Measurements from ENCODE around the gene GJA1. TPM values are rescaled to one million over a fixed set of nuclear protein-coding genes. Genes with fewer than 3 reads are reported as not detected.
"Not testable (repeated sequence)": the region's sequence is repeated elsewhere in the genome, so short reads cannot be mapped to it uniquely, and the experiment has no call there.

The GJA1 gene
- total RNA-seq, 2 donors from 2014 or later = 0.19 TPM; not detected in 1

DNA sequence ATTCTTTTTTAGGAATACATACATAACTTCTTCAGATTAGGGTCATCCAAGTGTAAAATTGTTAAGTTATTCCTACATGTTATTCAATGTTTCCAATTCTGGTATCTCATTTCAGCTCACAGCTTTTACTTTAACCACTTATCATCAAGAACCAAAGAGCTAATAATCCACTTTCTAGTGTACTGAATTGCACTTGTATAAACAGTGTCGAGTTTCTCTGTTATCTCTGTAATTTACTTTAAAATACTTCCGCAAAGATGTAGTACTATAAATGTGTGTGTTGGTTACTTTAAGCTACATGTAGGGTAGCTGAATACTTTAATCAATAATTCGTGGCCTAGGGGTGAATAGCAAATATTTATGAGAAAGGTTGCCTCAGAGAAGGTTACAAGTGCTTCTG, 8.8 kb upstream of the GJA1 start:
- Mint-ChIP-seq H3K4me1 (ENCODE audit: low read depth) (no peaks in the 10 kb centered on the region), H3K4me3 (no peak overlapping the region), H3K27ac (no peak overlapping the region), H3K36me3 (ENCODE audit: insufficient read depth in 2 of 2) (no peaks in the 10 kb centered on the region), H3K9me3 (no peaks in the 10 kb centered on the region), H3K27me3 (ENCODE audit: low read depth) (no peaks in the 10 kb centered on the region)
- ATAC-seq (replicated peaks in 1 of 2) (no peak), DNase-seq (no peak)

DNA sequence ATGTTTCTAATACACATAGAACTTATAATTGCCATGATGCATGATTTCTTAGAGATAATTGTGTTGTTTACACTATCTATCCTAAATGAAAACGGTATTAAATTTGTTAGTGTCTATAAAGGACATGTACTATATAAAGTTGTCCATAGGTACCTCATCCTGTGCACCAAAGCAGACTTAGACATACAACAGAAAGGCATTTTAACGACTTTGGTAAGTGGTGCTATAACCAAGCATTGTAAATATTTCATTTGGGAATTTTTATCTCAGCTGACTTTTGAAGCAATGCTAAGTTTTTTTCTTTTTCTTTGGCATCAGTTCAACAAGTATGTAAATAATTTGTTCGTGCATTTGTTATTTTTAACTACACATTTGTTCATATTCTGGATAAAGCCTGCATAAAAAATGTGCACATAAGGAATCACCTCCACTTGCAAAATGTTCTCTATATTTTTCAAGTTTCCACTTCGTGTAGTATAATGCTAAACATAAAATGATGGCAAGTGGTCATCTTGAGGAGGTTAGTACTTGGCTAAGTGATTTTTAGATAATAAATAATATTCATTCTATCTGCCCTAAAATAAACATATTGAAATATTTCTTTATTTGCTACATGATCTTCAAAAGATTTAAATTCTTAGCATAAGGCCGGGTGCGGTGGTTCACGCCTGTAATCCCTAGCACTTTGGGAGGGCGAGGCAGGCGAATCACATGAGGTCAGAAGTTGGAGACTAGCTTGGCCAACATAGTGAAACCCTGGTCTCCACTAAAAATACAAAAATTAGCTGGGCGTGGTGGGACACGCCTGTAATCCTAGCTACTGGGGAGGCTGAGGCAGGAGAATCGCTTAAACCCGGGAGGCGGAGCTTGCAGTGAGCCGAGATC, 6.3 kb upstream of the GJA1 start:
- H3K27ac Mint-ChIP-seq = no peak overlapping the region
- H3K27me3 Mint-ChIP-seq (ENCODE audit: low read depth) = no peaks in the 10 kb centered on the region
- no peak overlapping the region for H3K4me3 Mint-ChIP-seq
- DNase-seq (no peak), ATAC-seq (replicated peaks in 1 of 2) (no peak)
- no peaks in the 10 kb centered on the region for H3K9me3 Mint-ChIP-seq
- H3K4me1 Mint-ChIP-seq (ENCODE audit: low read depth) = no peaks in the 10 kb centered on the region
- no peaks in the 10 kb centered on the region for H3K36me3 Mint-ChIP-seq (ENCODE audit: insufficient read depth in 2 of 2)

DNA sequence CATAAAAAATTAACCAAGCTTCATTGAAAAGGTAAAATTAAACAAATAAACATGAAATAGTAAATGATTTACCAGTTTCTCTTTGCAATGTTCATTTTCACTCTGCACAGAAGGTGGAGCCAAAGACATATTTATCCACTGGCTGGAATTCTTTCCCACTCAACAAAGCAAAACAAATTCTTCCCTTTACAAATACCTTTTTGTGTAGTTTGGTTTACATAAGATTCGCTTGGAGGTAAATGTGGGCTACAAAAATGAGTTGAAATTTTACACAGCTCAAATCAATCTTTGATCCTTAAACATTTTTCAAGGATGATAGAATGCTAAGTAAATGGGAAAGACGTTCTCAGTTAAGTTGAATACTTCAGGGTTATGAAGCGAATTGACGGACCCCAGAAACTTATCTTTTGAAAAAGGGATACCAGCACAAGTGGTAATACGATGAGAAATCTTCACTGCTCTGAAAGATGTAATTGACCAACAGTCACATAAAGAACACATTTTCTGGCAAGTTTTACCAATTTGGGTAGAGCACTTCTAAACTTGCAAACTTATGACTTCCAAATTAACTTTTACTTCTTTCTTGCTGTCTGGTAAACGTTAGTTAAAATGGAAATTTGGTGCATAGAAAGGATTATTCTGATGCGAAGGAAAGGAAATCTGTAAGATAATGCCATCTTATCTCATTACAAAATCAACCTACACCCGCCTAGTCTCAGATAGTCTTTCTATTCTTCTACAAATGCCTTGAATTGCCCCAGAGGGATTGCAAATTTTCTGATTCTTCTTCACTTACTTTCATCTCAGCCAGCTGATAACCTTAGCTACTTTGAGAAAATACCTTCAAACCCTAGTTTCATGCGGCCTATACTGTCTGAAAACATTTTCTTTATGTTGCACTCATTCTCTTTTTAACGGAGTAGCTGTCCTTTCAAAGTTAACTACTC, 4.7 kb upstream of the GJA1 start:
- H3K36me3 Mint-ChIP-seq (ENCODE audit: insufficient read depth in 2 of 2) = no peaks in the 10 kb centered on the region
- DNase-seq (no peak), ATAC-seq (replicated peaks in 1 of 2) (no peak)
- H3K9me3 Mint-ChIP-seq = no peaks in the 10 kb centered on the region
- H3K27ac Mint-ChIP-seq = no peak overlapping the region
- H3K4me1 Mint-ChIP-seq (ENCODE audit: low read depth) = no peaks in the 10 kb centered on the region
- H3K4me3 Mint-ChIP-seq = no peak overlapping the region
- peaks cover 8% of the 10 kb centered on the region for H3K27me3 Mint-ChIP-seq (ENCODE audit: low read depth)

DNA sequence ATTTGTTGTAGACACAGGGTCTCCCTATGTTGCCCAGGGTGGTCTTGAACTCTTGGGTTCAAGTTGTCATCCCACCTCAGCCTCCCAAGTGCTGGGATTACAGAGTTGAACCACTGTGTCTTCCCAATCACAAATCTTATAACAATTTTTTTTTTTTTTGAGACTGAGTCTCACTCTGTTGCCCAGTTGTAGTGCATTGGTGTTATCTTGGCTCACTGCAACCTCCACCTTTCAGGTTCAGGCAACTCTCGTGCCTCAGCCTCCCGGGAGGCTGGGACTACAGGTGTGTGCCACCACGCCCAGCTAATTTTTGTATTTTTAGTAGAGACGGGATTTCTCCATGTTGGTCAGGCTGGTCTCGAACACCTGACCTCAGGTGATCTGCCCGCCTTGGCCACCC, 3.7 kb upstream of the GJA1 start:
- not testable (repeated sequence) for H3K27me3 Mint-ChIP-seq (ENCODE audit: low read depth); H3K27ac Mint-ChIP-seq; ATAC-seq (replicated peaks in 1 of 2); H3K4me3 Mint-ChIP-seq; DNase-seq; H3K9me3 Mint-ChIP-seq; H3K36me3 Mint-ChIP-seq (ENCODE audit: insufficient read depth in 2 of 2); H3K4me1 Mint-ChIP-seq (ENCODE audit: low read depth)

DNA sequence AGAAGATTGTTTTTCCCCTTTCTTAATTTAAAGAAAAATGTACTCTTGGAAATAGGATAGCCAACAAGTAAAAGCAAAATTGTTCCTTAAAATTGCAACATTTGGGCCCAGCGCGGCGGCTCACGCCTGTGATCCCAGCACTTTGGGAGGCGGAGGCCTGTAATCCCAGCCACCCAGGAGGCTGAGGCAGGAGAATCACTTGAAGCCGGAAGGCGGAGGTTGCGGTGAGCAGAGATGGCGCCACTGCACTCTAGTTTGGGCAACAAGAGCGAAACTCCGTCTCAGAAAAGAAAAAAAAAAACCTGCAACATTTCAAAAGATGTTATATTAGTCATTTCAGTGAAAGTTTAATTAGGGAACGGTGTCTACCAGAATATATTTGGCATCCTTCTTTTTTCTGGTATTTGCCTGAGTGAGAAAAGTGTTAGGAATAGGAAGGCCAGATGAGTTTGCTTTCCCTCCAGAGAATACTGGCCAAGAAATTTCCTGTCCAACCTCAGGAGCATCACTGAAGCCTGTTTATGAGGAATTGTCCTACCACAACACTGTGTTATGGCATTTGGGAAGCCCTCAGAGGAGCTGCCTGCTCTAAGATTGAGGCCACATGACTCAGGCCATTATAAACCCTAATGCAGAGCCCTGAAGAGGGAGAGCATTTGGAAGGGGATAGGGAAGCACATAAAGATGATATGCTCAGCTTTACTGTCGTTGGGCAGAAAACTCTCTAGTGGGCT, 1.2 kb upstream of the GJA1 start:
- no peaks in the 10 kb centered on the region for H3K9me3 Mint-ChIP-seq
- peaks cover 1 to 3% of the 10 kb centered on the region in 2 donors for H3K36me3 Mint-ChIP-seq (ENCODE audit: insufficient read depth in 2 of 2)
- no peak overlapping the region for H3K27ac Mint-ChIP-seq
- DNase-seq (no peak), ATAC-seq (replicated peaks in 1 of 2) (no peak)
- peaks cover 24% of the 10 kb centered on the region for H3K27me3 Mint-ChIP-seq (ENCODE audit: low read depth)
- H3K4me3 Mint-ChIP-seq = no peak overlapping the region
- H3K4me1 Mint-ChIP-seq (ENCODE audit: low read depth) = peaks cover 21% of the 10 kb centered on the region

DNA sequence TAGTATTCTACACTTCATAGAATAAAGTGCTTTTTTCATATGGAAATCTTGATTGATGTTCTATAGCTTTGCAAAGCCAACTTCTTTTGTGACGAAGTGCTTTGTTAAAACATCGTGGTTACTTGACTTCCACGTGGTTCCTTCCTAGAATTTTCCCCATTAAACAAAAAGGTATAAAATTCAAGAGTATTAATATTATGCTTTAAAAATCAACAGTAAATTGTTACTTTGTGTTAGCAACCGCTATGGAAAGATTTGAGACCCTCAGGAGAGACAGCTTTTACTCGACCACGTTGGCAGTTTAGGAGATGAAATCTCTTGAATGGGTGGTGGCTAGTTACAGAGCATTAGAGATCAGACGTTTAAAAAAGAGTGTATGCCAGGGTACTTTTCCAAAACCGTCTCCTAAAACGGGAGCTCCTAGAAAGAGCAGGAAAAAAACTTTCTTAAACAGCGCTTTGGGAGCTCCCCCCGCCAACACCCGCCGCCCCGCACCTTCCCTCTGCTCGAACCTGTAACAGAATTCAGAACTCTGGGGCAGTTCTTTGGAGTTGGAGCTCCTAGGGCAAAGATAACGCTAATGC, 920 bp downstream of the GJA1 start:
- H3K9me3 Mint-ChIP-seq = no peaks in the 10 kb centered on the region
- H3K27me3 Mint-ChIP-seq (ENCODE audit: low read depth) = peaks cover 36% of the 10 kb centered on the region
- no peak overlapping the region for H3K27ac Mint-ChIP-seq
- H3K36me3 Mint-ChIP-seq (ENCODE audit: insufficient read depth in 2 of 2) = peaks cover 1 to 3% of the 10 kb centered on the region in 2 donors
- no peak for ATAC-seq (replicated peaks in 1 of 2)
- no peak for DNase-seq
- peak overlapping the region; percentile 83 to 85 for H3K4me3 Mint-ChIP-seq
- H3K4me1 Mint-ChIP-seq (ENCODE audit: low read depth) = peaks cover 21% of the 10 kb centered on the region

DNA sequence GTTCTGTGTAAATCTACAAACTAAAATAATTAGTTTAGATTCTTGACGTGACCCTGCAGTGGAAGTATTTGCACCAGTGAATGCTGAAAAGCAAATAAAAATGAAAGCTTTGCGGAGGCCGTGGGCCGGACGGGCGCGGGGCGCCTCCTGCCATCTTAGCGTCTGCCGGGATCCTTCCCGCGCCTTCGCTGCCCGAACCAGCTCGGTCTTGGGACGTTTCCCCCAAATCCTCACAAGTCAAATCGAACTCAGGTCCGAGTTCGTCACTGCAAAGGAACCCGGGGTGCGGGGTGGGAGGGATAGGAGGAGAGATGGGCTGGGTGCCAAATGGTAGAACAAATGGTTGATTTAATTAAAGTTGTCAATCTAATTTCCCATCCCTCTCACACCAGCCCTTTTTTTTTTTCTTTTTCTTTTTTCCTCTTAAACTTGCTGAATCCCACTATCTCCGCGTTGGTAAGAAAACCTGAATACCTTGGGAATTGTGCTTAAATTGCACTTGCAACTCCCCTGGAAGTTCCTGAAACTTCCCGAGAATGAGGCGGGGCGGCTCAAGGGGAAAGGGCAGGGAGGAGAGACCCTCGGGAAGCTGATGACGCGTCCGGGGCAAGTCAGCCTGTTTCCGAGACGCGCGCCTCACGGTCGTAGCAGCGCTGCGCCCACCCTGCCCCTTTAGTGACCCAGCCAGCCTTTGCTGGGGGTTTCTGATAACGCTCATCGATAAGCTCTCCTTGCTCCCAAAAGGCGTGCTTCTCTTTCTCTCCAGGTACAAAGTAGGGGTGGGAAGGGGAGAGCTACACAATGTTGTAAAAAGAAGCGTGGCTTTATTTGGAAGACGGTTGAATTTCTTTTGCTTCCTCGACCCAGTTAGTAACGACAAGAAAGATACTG, 1.8 kb downstream of the GJA1 start:
- peak overlapping the region; percentile 83 to 85 for H3K4me3 Mint-ChIP-seq
- peaks cover 40% of the 10 kb centered on the region for H3K27me3 Mint-ChIP-seq (ENCODE audit: low read depth)
- no peaks in the 10 kb centered on the region for H3K9me3 Mint-ChIP-seq
- H3K4me1 Mint-ChIP-seq (ENCODE audit: low read depth) = peaks cover 21% of the 10 kb centered on the region
- H3K27ac Mint-ChIP-seq = peak overlapping the region; percentile 30
- DNase-seq = peak; percentile 27 to 29
- ATAC-seq (replicated peaks in 1 of 2) = peak; percentile 49 to 56
- peaks cover 1 to 3% of the 10 kb centered on the region in 2 donors for H3K36me3 Mint-ChIP-seq (ENCODE audit: insufficient read depth in 2 of 2)

DNA sequence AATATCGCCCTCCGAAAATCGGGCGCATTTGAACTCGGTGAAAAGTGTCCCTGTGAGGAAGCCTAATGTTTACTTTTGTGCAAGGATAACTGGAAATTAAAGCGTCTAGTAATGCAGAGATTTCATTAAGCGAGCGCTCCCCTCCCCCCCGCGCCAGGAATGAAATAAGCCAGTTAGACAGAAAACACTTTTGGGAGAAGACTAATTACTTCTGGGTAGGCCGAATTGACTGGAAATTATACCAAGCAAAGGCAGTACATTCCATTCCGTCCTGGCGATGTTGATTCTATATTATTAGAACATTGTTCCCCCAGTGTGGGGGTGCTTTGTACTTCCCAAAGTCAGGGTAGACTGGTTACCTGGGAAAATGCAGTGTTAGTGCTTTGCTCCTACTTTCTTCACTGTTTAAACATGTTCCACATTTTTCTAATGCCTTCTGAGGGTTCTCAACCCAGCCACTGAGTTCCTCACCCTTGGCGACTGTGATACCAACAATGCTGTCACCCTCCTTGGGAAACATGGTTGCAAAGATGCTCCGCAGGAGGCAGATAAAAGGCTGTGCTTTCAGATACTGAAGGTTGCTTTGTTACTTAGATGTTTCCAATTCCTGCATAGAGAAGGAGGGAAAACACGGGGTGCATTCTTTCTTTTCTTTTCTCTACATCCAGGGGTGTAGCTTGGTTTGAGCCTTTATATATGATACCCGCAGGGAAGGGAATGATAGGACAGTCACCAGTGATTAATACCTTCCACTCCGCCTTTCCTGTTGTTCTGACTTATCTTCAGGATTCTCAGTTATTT, 2.6 kb downstream of the GJA1 start:
- H3K36me3 Mint-ChIP-seq (ENCODE audit: insufficient read depth in 2 of 2) = peaks cover 1 to 3% of the 10 kb centered on the region in 2 donors
- peaks cover 21% of the 10 kb centered on the region for H3K4me1 Mint-ChIP-seq (ENCODE audit: low read depth)
- no peak for DNase-seq
- no peaks in the 10 kb centered on the region for H3K9me3 Mint-ChIP-seq
- peak overlapping the region; percentile 83 to 85 for H3K4me3 Mint-ChIP-seq
- H3K27ac Mint-ChIP-seq = no peak overlapping the region
- peaks cover 40% of the 10 kb centered on the region for H3K27me3 Mint-ChIP-seq (ENCODE audit: low read depth)
- no peak for ATAC-seq (replicated peaks in 1 of 2)

DNA sequence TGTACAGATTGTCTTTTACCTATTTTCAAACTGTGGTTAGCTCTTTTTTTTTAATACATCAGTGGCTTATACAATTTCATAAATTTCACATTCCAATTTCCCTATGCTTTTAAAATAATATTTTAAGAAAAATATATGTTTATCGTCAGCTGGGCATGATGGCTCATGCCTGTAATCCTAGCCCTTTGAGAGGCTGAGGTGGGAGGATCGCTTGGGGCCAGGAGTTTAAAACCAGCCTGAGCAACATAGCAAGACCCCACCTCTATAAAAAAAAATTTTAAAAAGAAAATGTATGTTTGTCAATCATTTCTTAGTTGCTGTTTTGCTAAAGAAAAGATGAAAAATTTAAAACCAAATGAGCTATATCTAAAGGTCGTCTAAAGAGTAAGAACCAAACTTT, 3.4 kb downstream of the GJA1 start:
- H3K4me1 Mint-ChIP-seq (ENCODE audit: low read depth) = peaks cover 21% of the 10 kb centered on the region
- ATAC-seq (replicated peaks in 1 of 2) (no peak), DNase-seq (no peak)
- H3K9me3 Mint-ChIP-seq = no peaks in the 10 kb centered on the region
- no peak overlapping the region for H3K4me3 Mint-ChIP-seq
- H3K36me3 Mint-ChIP-seq (ENCODE audit: insufficient read depth in 2 of 2) = peaks cover 1 to 3% of the 10 kb centered on the region in 2 donors
- no peak overlapping the region for H3K27ac Mint-ChIP-seq
- peaks cover 40% of the 10 kb centered on the region for H3K27me3 Mint-ChIP-seq (ENCODE audit: low read depth)

DNA sequence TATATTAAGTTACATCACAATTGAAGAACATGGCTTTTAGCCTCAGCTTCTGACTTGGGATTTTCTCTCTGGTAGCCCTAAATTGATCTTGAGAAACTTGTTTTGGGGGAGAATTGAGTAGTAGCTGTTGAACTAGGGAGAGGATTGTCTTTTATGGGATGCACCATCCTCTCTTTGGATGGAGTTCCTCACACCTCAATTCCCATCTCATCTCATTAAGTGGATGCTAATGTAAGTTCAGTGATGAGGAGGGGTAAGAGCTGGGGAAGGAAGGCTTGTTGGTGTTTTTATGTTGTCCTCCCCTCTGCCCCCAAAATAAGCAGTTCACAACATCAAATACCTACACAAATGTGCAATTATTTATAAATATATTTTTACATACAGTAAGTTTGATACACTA, 4.0 kb downstream of the GJA1 start:
- Mint-ChIP-seq H3K4me3 (no peak overlapping the region), H3K36me3 (ENCODE audit: insufficient read depth in 2 of 2) (peaks cover 1 to 3% of the 10 kb centered on the region in 2 donors), H3K9me3 (no peaks in the 10 kb centered on the region), H3K4me1 (ENCODE audit: low read depth) (peaks cover 21% of the 10 kb centered on the region), H3K27me3 (ENCODE audit: low read depth) (peaks cover 40% of the 10 kb centered on the region), H3K27ac (no peak overlapping the region)
- ATAC-seq (replicated peaks in 1 of 2) (no peak), DNase-seq (no peak)

DNA sequence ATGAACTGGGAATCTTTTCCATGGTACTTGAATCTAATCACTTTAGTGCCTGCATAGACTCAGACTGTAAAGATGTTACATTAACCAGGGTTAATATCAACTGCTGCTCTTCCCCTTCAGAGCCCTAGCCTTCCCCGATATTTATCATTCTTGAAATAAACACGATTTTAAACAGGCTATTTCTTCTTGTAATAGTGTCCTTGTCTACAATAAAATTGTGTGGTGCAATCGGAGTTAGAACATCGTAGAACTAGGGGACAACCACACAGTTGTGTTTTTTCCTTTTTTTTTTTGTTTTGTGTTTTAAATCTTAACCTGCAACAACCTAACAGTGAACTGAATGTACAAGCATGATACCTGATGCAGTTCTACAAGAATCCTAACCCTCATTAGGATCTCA, 4.5 kb downstream of the GJA1 start:
- DNase-seq (no peak), ATAC-seq (replicated peaks in 1 of 2) (no peak)
- Mint-ChIP-seq H3K9me3 (no peaks in the 10 kb centered on the region), H3K4me1 (ENCODE audit: low read depth) (peaks cover 21% of the 10 kb centered on the region), H3K27me3 (ENCODE audit: low read depth) (peaks cover 40% of the 10 kb centered on the region), H3K27ac (no peak overlapping the region), H3K4me3 (no peak overlapping the region), H3K36me3 (ENCODE audit: insufficient read depth in 2 of 2) (peaks cover 1 to 3% of the 10 kb centered on the region in 2 donors)
